PC-3 (cell line): ENCODE results near the gene SLC27A4. TPM values are rescaled to one million over a fixed set of nuclear protein-coding genes. Genes with fewer than 3 reads are reported as not detected.

Experiments used
- ATAC-seq: fragments of 200-7000 bp; cut with Tn5 transposase; 2 replicates; pipeline ENCODE4 v1.9.1; 2020; ENCODE audit warnings: mild to moderate bottlenecking, moderate library complexity
- BruUV-seq: library from RNA; stranded (reverse); fragments of 400-500 nt; replicated peaks from 2 replicates; lab custom pipeline; 2021; lab: Mats Ljungman, UMichigan
- CTCF ChIA-PET: fragments of 300-600 bp; sonication (Branson Sonifier 250); formaldehyde crosslinking; loops from one replicate; lab custom pipeline; 2022; ENCODE audit warnings: antibody characterized with exemption; lab: Charles Lee
- POLR2A ChIA-PET: fragments of 300-600 bp; sonication (Branson Sonifier 250); formaldehyde crosslinking; loops from one replicate; lab custom pipeline; 2022; ENCODE audit warnings: antibody characterized with exemption; ENCODE audit not compliant: unreplicated experiment; lab: Charles Lee
- DNase-seq: peaks from one replicate; pipeline ENCODE4 v3.0.0-alpha.2; 2015
- H2AFZ ChIP-seq: fragments of 300-600 bp; sonication (generic); 2 replicates; pipeline ENCODE4 v1.6.0; 2016; ENCODE audit warnings: antibody characterized with exemption, low read length
- H3F3A ChIP-seq: fragments of 300-600 bp; sonication (generic); one replicate; pipeline ENCODE4 v1.6.0; 2017; ENCODE audit warnings: antibody characterized with exemption, low read length, control low read depth, mild to moderate bottlenecking; ENCODE audit not compliant: unreplicated experiment
- H3K27ac ChIP-seq: fragments of 300-600 bp; sonication (generic); 2 replicates; pipeline ENCODE4 v1.5.1; 2016; ENCODE audit warnings: mild to moderate bottlenecking, low read length
- H3K27me3 ChIP-seq: fragments of 300-600 bp; sonication (generic); 2 replicates; pipeline ENCODE4 v1.6.1; 2016; ENCODE audit warnings: low read length, mixed read lengths
- H3K36me3 ChIP-seq: fragments of 300-600 bp; sonication (generic); 2 replicates; pipeline ENCODE4 v1.6.1; 2016; ENCODE audit warnings: low read depth, mixed run types, low read length, mixed read lengths
- H3K4me1 ChIP-seq: fragments of 300-600 bp; sonication (generic); 2 replicates; pipeline ENCODE4 v1.5.1; 2016; ENCODE audit warnings: low read length; ENCODE audit not compliant: insufficient read depth
- H3K4me2 ChIP-seq: fragments of 300-600 bp; sonication (generic); 2 replicates; pipeline ENCODE4 v1.6.0; 2016; ENCODE audit warnings: low read length
- H3K4me3 ChIP-seq: fragments of 300-600 bp; sonication (generic); 2 replicates; pipeline ENCODE4 v1.5.1; 2016; ENCODE audit warnings: mild to moderate bottlenecking, low read length, mixed read lengths
- H3K79me2 ChIP-seq: fragments of 300-600 bp; sonication (generic); 2 replicates; pipeline ENCODE4 v1.6.1; 2017; ENCODE audit warnings: low read length, mixed read lengths
- H3K9ac ChIP-seq: fragments of 300-600 bp; sonication (generic); 2 replicates; pipeline ENCODE4 v1.6.0; 2016; ENCODE audit warnings: mild to moderate bottlenecking, low read length
- H3K9me2 ChIP-seq: fragments of 300-600 bp; sonication (generic); replicated peaks from 2 replicates; pipeline ENCODE4 v1.6.1; 2016; ENCODE audit warnings: mixed run types, low read length, mixed read lengths
- H3K9me3 ChIP-seq: fragments of 300-600 bp; sonication (generic); 2 replicates; pipeline ENCODE4 v1.6.1; 2016; ENCODE audit warnings: low read length, mixed read lengths
- H4K20me1 ChIP-seq: fragments of 300-600 bp; sonication (generic); 2 replicates; pipeline ENCODE4 v1.6.1; 2016; ENCODE audit warnings: low read length, mixed read lengths
- CTCF ChIP-seq: fragments of 300-600 bp; sonication (generic); conservative IDR thresholded peaks from 2 replicates; pipeline ENCODE4 v1.5.1; 2017; ENCODE audit warnings: antibody characterized with exemption, low read depth, mild to moderate bottlenecking, low read length
- EZH2 ChIP-seq: fragments of 300-600 bp; sonication (generic); IDR thresholded peaks from one replicate; pipeline ENCODE4 v1.6.1; 2017; ENCODE audit warnings: antibody characterized with exemption, mild to moderate bottlenecking, low read length; ENCODE audit not compliant: unreplicated experiment
- EZH2phosphoT487 ChIP-seq: fragments of 300-600 bp; sonication (generic); IDR thresholded peaks from 2 replicates; pipeline ENCODE4 v1.6.1; 2018; ENCODE audit warnings: mild to moderate bottlenecking, antibody characterized with exemption, low read length, borderline replicate concordance
- intact Hi-C: fragments of 100-400 bp; cut with micrococcal nuclease; formaldehyde crosslinking; loops from 2 replicates; pipeline ENCODE4 v1.9.0; 2023
- total RNA-seq: library from RNA; depleted of rRNA; stranded (reverse); fragments of >200 nt; gene quantifications from 2 replicates; pipeline ENCODE4 v1.2.3, GENCODE V29; 2014

SLC27A4 gene
- total RNA-seq, 1 experiment from 2014 or later: 39.1 TPM

GRCh38 chr9:128375865-128376264 is 35.5 kb downstream of the SLC27A4 start:
- Histone ChIP-seq H3F3A (no peaks in the 10 kb centered on the region), H3K4me3 (no peak overlapping the region), H3K4me2 (no peak overlapping the region), H2AFZ (no peak overlapping the region), H3K27me3 (no peaks in the 10 kb centered on the region), H4K20me1 (no peaks in the 10 kb centered on the region), H3K79me2 (peaks cover 41% of the 10 kb centered on the region), H3K36me3 (no peaks in the 10 kb centered on the region; the same call in 1 of the 2 replicates), H3K9me3 (no peaks in the 10 kb centered on the region), H3K9me2 (no peaks in the 10 kb centered on the region), H3K27ac (no peak overlapping the region), H3K9ac (no peak overlapping the region), H3K4me1 (peaks cover 7% of the 10 kb centered on the region; the same call in 1 of the 2 replicates)
- no TSS peak for BruUV-seq
- ATAC-seq (no peak), DNase-seq (no peak)
- POLR2A ChIA-PET: no interaction called here
- intact Hi-C loops: no loop called here
- no peak for TF ChIP-seq CTCF
- no peak for TF ChIP-seq EZH2
- TF ChIP-seq EZH2phosphoT487: no peak
- CTCF ChIA-PET: no interaction called here

GRCh38 chr9:128382261-128382660 is 41.9 kb downstream of the SLC27A4 start:
- Histone ChIP-seq H4K20me1 (no peaks in the 10 kb centered on the region), H3K36me3 (peaks cover 2% of the 10 kb centered on the region; the same call in 1 of the 2 replicates)
- CTCF ChIA-PET: no interaction called here

More at GRCh38 chr9:128382261-128382660, 41.9 kb downstream of the SLC27A4 start:
- no peak overlapping the region for H3K4me2 ChIP-seq
- no peak overlapping the region for H2AFZ ChIP-seq
- H3F3A ChIP-seq: no peaks in the 10 kb centered on the region
- H3K4me1 ChIP-seq: no peaks in the 10 kb centered on the region
- H3K9me3 ChIP-seq: no peaks in the 10 kb centered on the region
- H3K27ac ChIP-seq: no peak overlapping the region
- H3K79me2 ChIP-seq: no peaks in the 10 kb centered on the region
- H3K9me2 ChIP-seq: no peaks in the 10 kb centered on the region
- intact Hi-C loops: no loop called here
- H3K4me3 ChIP-seq: no peak overlapping the region
- POLR2A ChIA-PET: no interaction called here
- BruUV-seq: no TSS peak
- no peak overlapping the region for H3K9ac ChIP-seq
- no peaks in the 10 kb centered on the region for H3K27me3 ChIP-seq
- ATAC-seq (no peak), DNase-seq (no peak)
- no peak for TF ChIP-seq EZH2
- TF ChIP-seq CTCF: no peak
- no peak for TF ChIP-seq EZH2phosphoT487
